GM12892 (cell line): ENCODE results near the gene SYNE1.

Source experiments
- DNase-seq: peaks from one replicate; pipeline ENCODE4 v3.0.0; 2011; ENCODE audit not compliant: insufficient read length
- FAIRE-seq: peaks from 2 replicates; lab custom pipeline; 2011; peaks lifted over from hg19 to GRCh38; lab: Jason Lieb, UNC
- POLR2A ChIP-seq: IDR thresholded peaks from 2 replicates; pipeline ENCODE4 v1.6.1; 2011; ENCODE audit warnings: low read depth, low read length, control low read depth
- POLR2AphosphoS5 ChIP-seq: IDR thresholded peaks from 2 replicates; pipeline ENCODE4 v1.6.1; 2011; ENCODE audit warnings: low read depth, low read length, control low read depth
- TAF1 ChIP-seq: IDR thresholded peaks from 2 replicates; pipeline ENCODE4 v1.6.1; 2011; ENCODE audit warnings: low read depth, mild to moderate bottlenecking, control low read depth, low read length, borderline replicate concordance

The SYNE1 gene

GRCh38 chr6:152394303-152394702 is 242.9 kb downstream of the SYNE1 start:
- TF ChIP-seq POLR2AphosphoS5 (no peak), POLR2A (no peak), TAF1 (no peak)
- FAIRE-seq (no peak), DNase-seq (no peak)

GRCh38 chr6:152391179-152391880 is 245.8 kb downstream of the SYNE1 start:
- FAIRE-seq = no peak

GRCh38 chr6:152387091-152387490 is 250.1 kb downstream of the SYNE1 start:
- no peak for FAIRE-seq
- DNase-seq = no peak
- no peak for TF ChIP-seq POLR2AphosphoS5
- TF ChIP-seq POLR2A = no peak
- no peak for TF ChIP-seq TAF1

More at GRCh38 chr6:152391179-152391880, 245.8 kb downstream of the SYNE1 start:
- TF ChIP-seq TAF1 (no peak), POLR2A (no peak), POLR2AphosphoS5 (no peak)
- no peak for DNase-seq

- DNase-seq = no peak
- TF ChIP-seq POLR2A = no peak
- no peak for FAIRE-seq
Measured at GRCh38 chr6:152386131-152386530, 251.0 kb downstream of the SYNE1 start.

- DNase-seq (no peak), FAIRE-seq (no peak)
- TF ChIP-seq POLR2A = no peak
- no peak for TF ChIP-seq TAF1
- no peak for TF ChIP-seq POLR2AphosphoS5
Measured at GRCh38 chr6:152380993-152381898, 255.9 kb downstream of the SYNE1 start.

- FAIRE-seq = no peak
- no peak for TF ChIP-seq TAF1
- TF ChIP-seq POLR2A = no peak
- TF ChIP-seq POLR2AphosphoS5 = no peak
- no peak for DNase-seq
Measured at GRCh38 chr6:152380351-152380767, 256.8 kb downstream of the SYNE1 start.

- TF ChIP-seq TAF1 = no peak
- TF ChIP-seq POLR2AphosphoS5 = no peak
- no peak for TF ChIP-seq POLR2A
- no peak for DNase-seq
- FAIRE-seq = no peak
Measured at GRCh38 chr6:152379423-152379822, 257.7 kb downstream of the SYNE1 start.

- FAIRE-seq (no peak), DNase-seq (no peak)
- TF ChIP-seq POLR2A (no peak), POLR2AphosphoS5 (no peak), TAF1 (no peak)
Measured at GRCh38 chr6:152378169-152378568, 259.0 kb downstream of the SYNE1 start.

GRCh38 chr6:152375197-152375596 is 262.0 kb downstream of the SYNE1 start:
- FAIRE-seq (no peak), DNase-seq (no peak)
- TF ChIP-seq POLR2AphosphoS5 = no peak
- TF ChIP-seq POLR2A = no peak
- no peak for TF ChIP-seq TAF1

GRCh38 chr6:152372945-152373344 is 264.2 kb downstream of the SYNE1 start:
- no peak for FAIRE-seq
- DNase-seq = no peak
- TF ChIP-seq POLR2AphosphoS5 (no peak), TAF1 (no peak), POLR2A (no peak)

- no peak for TF ChIP-seq POLR2AphosphoS5
- TF ChIP-seq POLR2A = no peak
- no peak for DNase-seq
- FAIRE-seq = no peak
Measured at GRCh38 chr6:152371775-152372174, 265.4 kb downstream of the SYNE1 start.
